Astrocyte (in vitro differentiated cells and primary cell): ENCODE data around the gene DNPH1. TPM values are rescaled to one million over a fixed set of nuclear protein-coding genes. Genes with fewer than 3 reads are reported as not detected.

Experiments
- DNase-seq: peaks from one replicate; pipeline ENCODE4 v3.0.0-alpha.2; 2010; ENCODE audit warnings: low read depth
- FAIRE-seq: peaks from 2 replicates; lab custom pipeline; 2011; peaks lifted over from hg19 to GRCh38; lab: Jason Lieb, UNC
- H2AFZ ChIP-seq: 2 replicates; pipeline ENCODE4 v1.6.0; 2012; ENCODE audit warnings: low read depth, low read length, inconsistent platforms
- H3K27ac ChIP-seq: 2 replicates; pipeline ENCODE4 v1.5.1; 2011; ENCODE audit warnings: low read depth, low read length, inconsistent platforms
- H3K27me3 ChIP-seq: 2 replicates; pipeline ENCODE4 v1.6.0; 2011; ENCODE audit warnings: low read length, inconsistent platforms; ENCODE audit not compliant: insufficient read depth
- H3K36me3 ChIP-seq: 2 replicates; pipeline ENCODE4 v1.5.1; 2011; ENCODE audit warnings: low read length, inconsistent platforms; ENCODE audit not compliant: insufficient read depth
- H3K4me1 ChIP-seq: 2 replicates; pipeline ENCODE4 v1.5.1; 2011; ENCODE audit warnings: low read length, inconsistent platforms; ENCODE audit not compliant: insufficient read depth
- H3K4me2 ChIP-seq: 2 replicates; pipeline ENCODE4 v1.6.0; 2012; ENCODE audit warnings: low read length, inconsistent platforms
- H3K4me3 ChIP-seq: 2 replicates; pipeline ENCODE4 v1.5.1; 2011; ENCODE audit warnings: low read depth, mild to moderate bottlenecking, low read length, inconsistent platforms; ENCODE audit not compliant: insufficient read depth
- H3K79me2 ChIP-seq: 2 replicates; pipeline ENCODE4 v1.6.0; 2012; ENCODE audit warnings: mild to moderate bottlenecking, low read length, inconsistent platforms; ENCODE audit not compliant: insufficient read depth
- H3K9ac ChIP-seq: 2 replicates; pipeline ENCODE4 v1.6.0; 2012; ENCODE audit warnings: mild to moderate bottlenecking, low read length, inconsistent platforms
- H3K9me3 ChIP-seq: 2 replicates; pipeline ENCODE4 v1.5.1; 2012; ENCODE audit warnings: low read depth, mild to moderate bottlenecking, low read length, inconsistent platforms; ENCODE audit not compliant: insufficient read depth
- H4K20me1 ChIP-seq: 2 replicates; pipeline ENCODE4 v1.6.0; 2012; ENCODE audit warnings: low read length, inconsistent platforms; ENCODE audit not compliant: insufficient read depth
- H3K27ac Mint-ChIP-seq: one replicate; pipeline ENCODE4 v1.8.0; 2021; ENCODE audit warnings: mild to moderate bottlenecking, mixed read lengths; ENCODE audit not compliant: unreplicated experiment
- H3K27me3 Mint-ChIP-seq: one replicate; pipeline ENCODE4 v1.8.0; 2021; ENCODE audit warnings: low read depth, mixed read lengths; ENCODE audit not compliant: unreplicated experiment
- H3K36me3 Mint-ChIP-seq: one replicate; pipeline ENCODE4 v1.8.0; 2021; ENCODE audit warnings: low read depth, mixed read lengths; ENCODE audit not compliant: unreplicated experiment
- H3K4me1 Mint-ChIP-seq: one replicate; pipeline ENCODE4 v1.8.0; 2021; ENCODE audit warnings: low read depth, mixed read lengths; ENCODE audit not compliant: unreplicated experiment
- H3K4me3 Mint-ChIP-seq: one replicate; pipeline ENCODE4 v1.8.0; 2021; ENCODE audit warnings: mild to moderate bottlenecking, moderate library complexity, mixed read lengths; ENCODE audit not compliant: unreplicated experiment
- H3K9me3 Mint-ChIP-seq: one replicate; pipeline ENCODE4 v1.8.0; 2021; ENCODE audit warnings: mild to moderate bottlenecking, mixed read lengths; ENCODE audit not compliant: unreplicated experiment
- EZH2 ChIP-seq: IDR thresholded peaks from 2 replicates; pipeline ENCODE4 v1.6.1; 2012; ENCODE audit warnings: mild to moderate bottlenecking, low read length, inconsistent platforms; ENCODE audit not compliant: insufficient read depth
- total RNA-seq: library from RNA; stranded (reverse); gene quantifications from 2 replicates; pipeline ENCODE4 v1.2.1, GENCODE V29; 2021
- TF ChIP-seq, protein P1 (sequence below): IDR thresholded peaks from 2 replicates; pipeline ENCODE4 v1.5.1; 2011; ENCODE audit warnings: low read depth, mild to moderate bottlenecking, inconsistent platforms, low read length, moderate library complexity; ENCODE audit not compliant: insufficient read depth

Gene DNPH1
- total RNA-seq, 1 donor from 2014 or later, result 15.1 TPM

DNA sequence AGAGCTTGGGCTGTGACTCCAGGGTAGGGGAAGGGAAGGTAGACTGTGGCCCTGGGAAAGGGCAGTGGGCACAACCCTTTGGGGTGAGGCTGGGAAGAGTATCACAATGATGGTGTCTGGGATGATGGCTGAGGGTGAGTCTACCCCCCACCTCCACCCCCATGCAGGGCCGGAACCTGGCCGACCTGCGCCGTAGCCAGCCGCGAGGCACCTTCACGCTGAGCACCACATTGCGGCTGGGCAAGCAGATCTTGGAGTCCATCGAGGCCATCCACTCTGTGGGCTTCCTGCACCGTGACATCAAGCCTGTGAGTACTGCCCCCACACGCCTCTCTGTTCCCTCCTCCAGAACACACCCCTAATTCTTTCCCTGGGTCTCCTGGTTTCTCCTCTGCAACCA, 24.1 kb upstream of the DNPH1 start:
- H3K36me3 ChIP-seq, result no peaks in the 10 kb centered on the region
- no peak overlapping the region for H2AFZ ChIP-seq
- H3K4me3 ChIP-seq, result no peak overlapping the region
- no peak overlapping the region for H3K27ac ChIP-seq
- Mint-ChIP-seq H3K36me3 (no peaks in the 10 kb centered on the region), H3K4me3 (no peak overlapping the region), H3K9me3 (peaks cover 2% of the 10 kb centered on the region), H3K27ac (no peak overlapping the region), H3K4me1 (no peaks in the 10 kb centered on the region), H3K27me3 (peaks cover 60% of the 10 kb centered on the region)
- no peak overlapping the region for H3K9ac ChIP-seq
- no peaks in the 10 kb centered on the region for H3K4me1 ChIP-seq
- H3K9me3 ChIP-seq, result no peaks in the 10 kb centered on the region
- no peak for TF ChIP-seq EZH2
- TF ChIP-seq, protein P1, sequence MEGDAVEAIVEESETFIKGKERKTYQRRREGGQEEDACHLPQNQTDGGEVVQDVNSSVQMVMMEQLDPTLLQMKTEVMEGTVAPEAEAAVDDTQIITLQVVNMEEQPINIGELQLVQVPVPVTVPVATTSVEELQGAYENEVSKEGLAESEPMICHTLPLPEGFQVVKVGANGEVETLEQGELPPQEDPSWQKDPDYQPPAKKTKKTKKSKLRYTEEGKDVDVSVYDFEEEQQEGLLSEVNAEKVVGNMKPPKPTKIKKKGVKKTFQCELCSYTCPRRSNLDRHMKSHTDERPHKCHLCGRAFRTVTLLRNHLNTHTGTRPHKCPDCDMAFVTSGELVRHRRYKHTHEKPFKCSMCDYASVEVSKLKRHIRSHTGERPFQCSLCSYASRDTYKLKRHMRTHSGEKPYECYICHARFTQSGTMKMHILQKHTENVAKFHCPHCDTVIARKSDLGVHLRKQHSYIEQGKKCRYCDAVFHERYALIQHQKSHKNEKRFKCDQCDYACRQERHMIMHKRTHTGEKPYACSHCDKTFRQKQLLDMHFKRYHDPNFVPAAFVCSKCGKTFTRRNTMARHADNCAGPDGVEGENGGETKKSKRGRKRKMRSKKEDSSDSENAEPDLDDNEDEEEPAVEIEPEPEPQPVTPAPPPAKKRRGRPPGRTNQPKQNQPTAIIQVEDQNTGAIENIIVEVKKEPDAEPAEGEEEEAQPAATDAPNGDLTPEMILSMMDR, result no peak
- no peak overlapping the region for H3K4me2 ChIP-seq
- no peak for FAIRE-seq
- no peaks in the 10 kb centered on the region for H4K20me1 ChIP-seq
- H3K27me3 ChIP-seq, result peaks cover 26% of the 10 kb centered on the region
- no peak for DNase-seq
- H3K79me2 ChIP-seq, result no peaks in the 10 kb centered on the region

DNA sequence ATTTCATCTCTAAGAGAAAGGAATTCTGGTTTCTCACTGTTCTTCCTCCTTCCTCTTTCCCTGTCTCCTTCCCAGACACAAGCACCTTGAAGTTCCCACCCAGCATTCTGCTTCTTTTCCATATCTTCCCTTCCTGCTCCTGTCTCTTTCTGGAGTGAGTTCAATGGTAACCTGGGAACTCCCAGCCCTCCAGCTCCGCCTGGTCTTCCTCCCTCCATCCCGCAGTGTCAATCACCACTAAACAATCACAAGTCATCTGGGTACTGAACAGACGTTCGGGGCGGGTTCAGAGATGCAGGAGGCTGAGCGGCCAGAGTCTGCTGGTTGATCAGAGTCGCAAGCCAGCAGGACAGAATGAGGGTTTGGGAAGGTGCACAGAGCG, 21.7 kb upstream of the DNPH1 start:
- Histone ChIP-seq H3K4me1 (peaks cover 8% of the 10 kb centered on the region), H3K79me2 (no peaks in the 10 kb centered on the region), H3K27me3 (peaks cover 37% of the 10 kb centered on the region), H2AFZ (no peak overlapping the region), H3K27ac (no peak overlapping the region), H3K4me3 (no peak overlapping the region), H4K20me1 (no peaks in the 10 kb centered on the region), H3K4me2 (no peak overlapping the region), H3K9ac (no peak overlapping the region), H3K9me3 (no peaks in the 10 kb centered on the region), H3K36me3 (no peaks in the 10 kb centered on the region)
- Mint-ChIP-seq H3K4me3 (no peak overlapping the region), H3K4me1 (no peaks in the 10 kb centered on the region), H3K36me3 (no peaks in the 10 kb centered on the region), H3K27ac (no peak overlapping the region), H3K9me3 (no peaks in the 10 kb centered on the region), H3K27me3 (peaks cover 52% of the 10 kb centered on the region)
- TF ChIP-seq EZH2, result no peak
- TF ChIP-seq, protein P1, result no peak
- no peak for DNase-seq
- no peak for FAIRE-seq

DNA sequence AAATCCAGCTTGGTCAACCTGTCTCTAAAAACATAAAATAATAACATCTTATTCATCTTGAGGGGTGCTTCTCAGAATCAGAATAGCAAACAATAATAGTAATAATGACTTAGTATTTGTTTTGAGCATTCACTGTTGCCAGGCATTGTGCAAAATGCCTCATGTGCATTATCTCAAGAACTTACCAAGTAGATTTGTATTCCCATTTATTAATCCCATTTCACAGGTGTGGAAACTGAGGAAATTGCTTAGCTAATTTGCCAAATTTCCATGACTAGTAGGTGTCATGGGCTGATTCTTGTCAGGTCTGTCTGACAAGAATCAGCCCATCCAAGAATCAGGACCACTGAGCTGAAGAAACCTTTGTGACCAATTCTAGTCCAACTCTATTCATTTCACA, 19.5 kb upstream of the DNPH1 start:
- peaks cover 57% of the 10 kb centered on the region for H3K27me3 ChIP-seq

More for the DNA sequence above, 19.5 kb upstream of the DNPH1 start:
- Histone ChIP-seq H3K79me2 (no peaks in the 10 kb centered on the region), H3K36me3 (no peaks in the 10 kb centered on the region), H3K9ac (no peak overlapping the region), H3K27ac (no peak overlapping the region), H4K20me1 (no peaks in the 10 kb centered on the region), H3K4me3 (no peak overlapping the region), H2AFZ (no peak overlapping the region), H3K4me1 (peaks cover 8% of the 10 kb centered on the region), H3K9me3 (no peaks in the 10 kb centered on the region), H3K4me2 (no peak overlapping the region)
- FAIRE-seq (no peak), DNase-seq (no peak)
- H3K36me3 Mint-ChIP-seq, result no peaks in the 10 kb centered on the region
- no peak overlapping the region for H3K4me3 Mint-ChIP-seq
- no peak for TF ChIP-seq EZH2
- TF ChIP-seq, protein P1, result no peak
- H3K27me3 Mint-ChIP-seq, result peaks cover 41% of the 10 kb centered on the region
- no peak overlapping the region for H3K27ac Mint-ChIP-seq
- H3K9me3 Mint-ChIP-seq, result no peaks in the 10 kb centered on the region
- no peaks in the 10 kb centered on the region for H3K4me1 Mint-ChIP-seq
